Retinal pigment epithelial cell (primary cell): ENCODE measurements around the gene ARFIP1.

ENCODE experiments used
- DNase-seq: peaks from one replicate; pipeline ENCODE4 v3.0.0-alpha.2; 2010; ENCODE audit warnings: low read depth
- H3K4me3 ChIP-seq: 2 replicates; pipeline ENCODE4 v1.5.1; 2011; ENCODE audit warnings: mild to moderate bottlenecking, low read length, control low read depth, moderate library complexity
- CTCF ChIP-seq: conservative IDR thresholded peaks from 2 replicates; pipeline ENCODE4 v1.5.1; 2011; ENCODE audit warnings: low read depth, low read length, control low read depth, inconsistent platforms

The ARFIP1 gene

GRCh38 chr4:152773953-152774352 lies 5.8 kb upstream of the ARFIP1 start:
- no peak for DNase-seq
- H3K4me3 ChIP-seq, result no peak overlapping the region
- no peak for TF ChIP-seq CTCF

GRCh38 chr4:152776352-152776751 lies 3.4 kb upstream of the ARFIP1 start:
- no peak overlapping the region for H3K4me3 ChIP-seq
- TF ChIP-seq CTCF, result no peak
- DNase-seq, result no peak

GRCh38 chr4:152777488-152777887 lies 2.3 kb upstream of the ARFIP1 start:
- DNase-seq, result no peak
- no peak overlapping the region for H3K4me3 ChIP-seq
- no peak for TF ChIP-seq CTCF

GRCh38 chr4:152778656-152779512 lies 870 bp upstream of the ARFIP1 start:
- no peak for DNase-seq
- H3K4me3 ChIP-seq, result peak overlapping the region; percentile 76
- no peak for TF ChIP-seq CTCF

DNA sequence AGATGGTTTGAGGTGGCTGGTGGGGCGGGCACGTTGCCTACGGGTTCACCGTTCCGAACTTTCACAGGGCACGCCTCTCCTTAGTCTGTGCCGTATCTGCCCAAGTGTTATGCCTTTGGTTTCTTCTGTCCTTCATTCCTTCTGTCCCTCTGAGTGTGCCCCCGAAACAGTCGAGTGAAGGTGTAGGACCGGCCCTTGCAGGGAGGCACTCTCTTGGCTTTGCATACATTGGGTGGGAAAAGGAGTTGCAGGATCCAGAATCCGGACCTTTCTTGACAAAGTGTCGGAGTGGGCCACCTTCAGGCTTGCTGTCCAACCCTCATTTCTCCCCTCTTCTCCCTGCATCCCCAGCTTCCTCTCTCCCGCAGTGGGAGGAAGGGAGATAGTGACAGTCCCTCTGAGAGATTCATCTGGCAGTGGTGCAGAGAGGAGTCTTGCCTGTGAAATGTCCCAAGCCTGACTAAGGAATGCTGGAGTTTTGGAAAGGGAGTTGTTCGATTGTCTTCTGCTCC lies 569 bp downstream of the ARFIP1 start:
- no peak for TF ChIP-seq CTCF
- peak overlapping the region; percentile 76 for H3K4me3 ChIP-seq
- DNase-seq, result no peak

DNA sequence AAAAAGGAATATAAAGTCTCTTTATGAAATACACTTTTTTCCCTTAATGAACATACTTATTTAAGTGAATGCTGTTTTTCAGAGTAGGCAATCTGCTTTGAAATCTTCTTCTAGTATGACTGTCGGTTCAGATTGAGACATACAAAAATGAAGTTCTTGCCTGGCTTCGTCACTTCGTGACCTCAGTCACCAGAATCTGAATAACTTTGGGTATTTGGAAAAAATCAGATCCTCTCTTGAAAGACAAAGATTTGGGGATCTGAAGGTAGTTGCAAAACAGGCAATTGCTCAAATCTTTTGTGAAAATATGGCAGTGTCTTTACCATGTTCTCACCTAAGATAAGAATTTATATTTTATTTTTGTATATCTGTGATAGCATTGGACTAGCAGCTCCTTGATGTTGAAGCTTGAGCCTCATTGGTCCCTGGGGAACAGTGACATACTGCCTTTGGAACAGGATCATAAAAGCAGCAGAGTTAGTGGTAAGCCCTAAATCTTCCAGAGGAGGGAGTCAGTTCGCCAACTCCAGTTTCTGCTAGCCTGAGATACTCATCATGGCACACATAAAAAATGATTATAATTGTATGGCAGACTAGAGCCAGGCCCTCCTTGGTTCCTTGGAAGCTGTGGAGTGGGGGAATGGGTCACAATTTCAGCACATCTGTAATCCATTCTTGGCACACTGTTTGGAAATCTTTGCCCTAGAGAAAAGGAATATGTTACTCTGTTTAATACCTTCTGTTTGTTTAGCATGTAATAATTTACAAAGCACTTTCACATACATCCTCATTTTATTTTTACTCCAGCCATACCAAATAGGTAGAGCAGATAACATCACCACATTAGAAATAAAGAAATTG lies 5.0 kb downstream of the ARFIP1 start:
- DNase-seq, result no peak
- H3K4me3 ChIP-seq, result no peak overlapping the region
- peak; percentile 19 for TF ChIP-seq CTCF
